ENCODE measurements around the gene PTGES3. TPM values are rescaled to one million over a fixed set of nuclear protein-coding genes. Genes with fewer than 3 reads are reported as not detected.

The PTGES3 gene
- polyA plus RNA-seq, 2 of the 4 experiments (the other 2 are of a cell fraction), result 272 to 406 TPM

GRCh38 chr12:56630180-56630632 is 57.9 kb downstream of the PTGES3 start, which contains the start of gene BAZ2A (continued):
- TF ChIP-seq ZFP36 (IDR thresholded peaks at IDR 0.05; ENCODE audit: borderline replicate concordance, partially characterized antibody) (peak; percentile 56), GATA3 (IDR thresholded peaks at IDR 0.05; ENCODE audit: borderline replicate concordance) (peak; percentile 49), MYC (IDR thresholded peaks at IDR 0.05; ENCODE audit: borderline replicate concordance, low read length) (peak; percentile 88; the same call in 1 of the 2 replicates), RFX5 (IDR thresholded peaks at IDR 0.05) (no peak), RARB (CRISPR knock-in tag; IDR thresholded peaks at IDR 0.05) (no peak), HOXB5 (CRISPR knock-in tag; IDR thresholded peaks at IDR 0.05) (no peak), RNF2 (IDR thresholded peaks at IDR 0.05; ENCODE audit: borderline replicate concordance, low read depth) (no peak), ATOH8 (CRISPR knock-in tag; IDR thresholded peaks at IDR 0.05; ENCODE audit: low read depth) (no peak), KDM5A (IDR thresholded peaks at IDR 0.05) (no peak), MAX (IDR thresholded peaks at IDR 0.05) (peak; percentile 94), REST (IDR thresholded peaks at IDR 0.05) (no peak), ELK1 (IDR thresholded peaks at IDR 0.05; ENCODE audit: low read depth, low read length) (no peak), MAZ (IDR thresholded peaks at IDR 0.05; ENCODE audit: borderline replicate concordance, low read depth, low read length) (peak; percentile 84; the same call in 1 of the 2 replicates), FOSB (CRISPR knock-in tag; IDR thresholded peaks at IDR 0.05) (no peak), PHF8 (IDR thresholded peaks at IDR 0.05; ENCODE audit: borderline replicate concordance, low read depth) (no peak)

- no peak for FAIRE-seq
- ChIA-PET POLR2A (interaction anchor here (0.6 to 1.6 kb wide), 2 partner anchors 58 to 458 kb away, joined by 3 to 6 read pairs; partner anchors contain the start of gene PTGES3), CTCF (interaction anchor here (0.7 to 2.1 kb wide), 13 partner anchors 9 to 440 kb away, joined by 3 to 20 read pairs (median 7); no protein-coding TSS in a partner anchor)
- ATAC-seq, result peak; percentile 52 to 66; a peak in 5 of 6 replicates
- DNase-seq (ENCODE audit: low read depth in 1 of 2, low spot score in 1 of 2), result peak; percentile 20 to 43
- no peak for TF ChIP-seq JUN (IDR thresholded peaks at IDR 0.05)
- no peak for TF ChIP-seq POLR2A (IDR thresholded peaks at IDR 0.05; ENCODE audit: low read length)
- TF ChIP-seq TP53 (CRISPR knock-in tag; IDR thresholded peaks at IDR 0.05), result no peak
- no peak for TF ChIP-seq ZC3H11A (IDR thresholded peaks at IDR 0.05)
- TF ChIP-seq RNF2 (IDR thresholded peaks at IDR 0.05; ENCODE audit: borderline replicate concordance, low read depth), result no peak
- no peak for TF ChIP-seq RARB (CRISPR knock-in tag; IDR thresholded peaks at IDR 0.05)
- TF ChIP-seq PBX3 (IDR thresholded peaks at IDR 0.05), result 0 out of 2 replicates have a peak, but pooled peaks have one; percentile 16
- no peak for TF ChIP-seq FOXS1 (CRISPR knock-in tag; IDR thresholded peaks at IDR 0.05)
- TF ChIP-seq PHF8 (IDR thresholded peaks at IDR 0.05; ENCODE audit: borderline replicate concordance, low read depth), result peak; percentile 28; the same call in 1 of the 2 replicates
- peak overlapping the region; percentile 99 for H3K4me3 ChIP-seq
- H3K27ac ChIP-seq, result peak overlapping the region; percentile 97 to 99
- H3K9me3 ChIP-seq, result no peaks in the 10 kb centered on the region
- 2% methylated on average over 28 of the region's 46 CpGs for WGBS (ENCODE audit: missing lambda C conversion rate)
- H3K4me1 ChIP-seq, result peaks cover 42% of the 10 kb centered on the region
- peak overlapping the region; percentile 88 for H3K4me2 ChIP-seq
These were observed 58.5 kb downstream of the PTGES3 start for GRCh38 chr12:56629459-56630179.

Measured in A549 (cell line).